ENCODE data around the gene NDST1. TPM values are rescaled to one million over a fixed set of nuclear protein-coding genes. Genes with fewer than 3 reads are reported as not detected.

Gene NDST1
- total RNA-seq, 1 experiment from 2014 or later, result 65.0 TPM

DNA sequence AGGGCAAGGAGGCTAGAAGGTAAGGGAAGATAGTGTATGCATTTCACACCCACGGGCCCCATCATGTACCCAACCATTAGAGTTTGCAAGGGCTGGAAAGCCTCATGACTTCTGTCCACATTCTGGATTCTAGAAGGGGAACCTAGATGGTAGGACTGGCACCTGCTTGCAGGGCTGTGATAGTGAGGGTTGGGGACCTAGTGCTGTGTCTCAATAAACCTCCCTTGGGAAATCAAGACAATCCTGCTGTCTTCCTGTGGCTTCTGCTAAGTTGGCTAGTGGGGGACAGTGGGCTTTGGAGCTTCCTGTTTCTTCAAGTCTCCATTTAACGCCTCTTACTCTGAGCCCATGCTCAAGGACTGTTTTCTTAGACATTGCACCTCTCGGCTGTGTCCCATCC is 88.9 kb downstream of the NDST1 start:
- no peak overlapping the region for H3K4me3 ChIP-seq
- no peaks in the 10 kb centered on the region for H3K9me3 ChIP-seq (replicated peaks)
- no peaks in the 10 kb centered on the region for H3K27me3 ChIP-seq (replicated peaks)
- no peaks in the 10 kb centered on the region for H3K36me3 ChIP-seq
- no peak overlapping the region for H3K27ac ChIP-seq
- DNase-seq (ENCODE audit: low read depth in 1 of 2, low spot score in 2 of 2), result no peak
- peaks cover 21% of the 10 kb centered on the region for H3K4me1 ChIP-seq (replicated peaks)

DNA sequence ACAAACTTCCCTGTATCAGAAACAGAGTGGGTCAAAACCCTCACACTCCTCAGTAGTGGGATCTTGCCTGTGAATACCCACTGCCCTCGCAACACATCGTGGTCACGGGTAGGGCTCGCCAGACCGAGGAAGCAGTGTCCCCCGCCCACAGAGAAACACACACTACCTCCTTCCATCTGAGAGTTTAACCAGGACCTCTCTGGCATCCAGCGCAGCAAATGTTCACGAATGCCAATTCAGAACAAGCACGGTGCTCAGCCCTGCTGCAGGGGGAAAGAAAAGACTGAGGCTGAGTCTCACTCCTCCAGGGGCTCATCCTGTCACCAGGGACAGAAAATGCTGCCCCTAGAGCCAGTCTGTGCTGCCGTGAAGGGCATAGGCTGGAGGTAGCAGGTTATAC is 90.1 kb downstream of the NDST1 start:
- H3K27me3 ChIP-seq (replicated peaks), result no peaks in the 10 kb centered on the region
- peaks cover 31% of the 10 kb centered on the region for H3K4me1 ChIP-seq (replicated peaks)
- no peak overlapping the region for H3K4me3 ChIP-seq
- H3K36me3 ChIP-seq, result no peaks in the 10 kb centered on the region
- no peak for DNase-seq (ENCODE audit: low read depth in 1 of 2, low spot score in 2 of 2)
- no peak overlapping the region for H3K27ac ChIP-seq
- H3K9me3 ChIP-seq (replicated peaks), result no peaks in the 10 kb centered on the region

DNA sequence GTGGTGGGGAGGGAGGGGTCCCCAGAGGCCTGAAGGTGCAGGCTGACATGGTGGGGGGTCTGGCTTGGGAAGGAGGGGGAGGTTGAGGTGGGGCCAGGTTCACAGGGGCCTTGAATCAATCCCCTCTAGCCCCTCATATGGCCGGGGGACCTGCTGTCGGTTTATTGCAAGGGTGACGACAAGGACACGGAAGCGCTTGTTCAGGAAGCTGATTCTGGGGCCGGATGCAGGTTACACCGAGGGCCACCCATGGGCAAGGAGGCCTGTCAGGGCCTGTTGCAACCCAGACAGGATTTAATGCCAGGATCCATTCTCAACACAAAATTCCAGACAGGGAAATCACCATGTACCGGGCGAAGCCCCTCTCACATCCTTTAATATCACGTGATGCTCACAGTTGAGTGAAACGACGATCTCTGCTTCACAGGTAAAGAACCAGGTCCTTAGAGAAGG is 90.9 kb downstream of the NDST1 start:
- DNase-seq (ENCODE audit: low read depth in 1 of 2, low spot score in 2 of 2), result no peak
- no peaks in the 10 kb centered on the region for H3K36me3 ChIP-seq
- H3K27ac ChIP-seq, result no peak overlapping the region
- H3K4me1 ChIP-seq (replicated peaks), result peaks cover 33% of the 10 kb centered on the region
- H3K9me3 ChIP-seq (replicated peaks), result no peaks in the 10 kb centered on the region
- H3K4me3 ChIP-seq, result no peak overlapping the region
- H3K27me3 ChIP-seq (replicated peaks), result no peaks in the 10 kb centered on the region

DNA sequence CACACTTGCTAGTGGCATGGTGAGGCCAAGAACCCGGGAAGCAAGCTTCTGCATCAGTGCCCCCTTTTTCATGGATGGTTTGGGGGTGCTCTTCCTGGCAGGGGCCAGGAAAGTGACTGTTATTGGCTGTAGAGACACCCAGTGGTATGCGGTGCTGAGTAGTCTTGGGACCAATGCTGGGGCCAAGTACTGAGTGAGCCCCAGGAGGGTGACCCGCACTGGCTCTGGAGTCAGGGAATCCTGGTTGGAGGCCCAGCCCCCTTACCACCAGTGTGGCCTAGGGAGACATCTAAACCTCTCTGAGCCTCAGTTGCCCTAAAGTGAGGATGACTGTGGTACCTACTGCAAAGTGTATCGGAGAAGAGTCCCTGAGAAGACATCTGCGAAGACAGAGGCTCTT is 91.3 kb downstream of the NDST1 start:
- Histone ChIP-seq H3K4me3 (no peak overlapping the region), H3K36me3 (no peaks in the 10 kb centered on the region), H3K9me3 (replicated peaks) (no peaks in the 10 kb centered on the region), H3K27ac (no peak overlapping the region), H3K27me3 (replicated peaks) (no peaks in the 10 kb centered on the region), H3K4me1 (replicated peaks) (peaks cover 33% of the 10 kb centered on the region)
- no peak for DNase-seq (ENCODE audit: low read depth in 1 of 2, low spot score in 2 of 2)

DNA sequence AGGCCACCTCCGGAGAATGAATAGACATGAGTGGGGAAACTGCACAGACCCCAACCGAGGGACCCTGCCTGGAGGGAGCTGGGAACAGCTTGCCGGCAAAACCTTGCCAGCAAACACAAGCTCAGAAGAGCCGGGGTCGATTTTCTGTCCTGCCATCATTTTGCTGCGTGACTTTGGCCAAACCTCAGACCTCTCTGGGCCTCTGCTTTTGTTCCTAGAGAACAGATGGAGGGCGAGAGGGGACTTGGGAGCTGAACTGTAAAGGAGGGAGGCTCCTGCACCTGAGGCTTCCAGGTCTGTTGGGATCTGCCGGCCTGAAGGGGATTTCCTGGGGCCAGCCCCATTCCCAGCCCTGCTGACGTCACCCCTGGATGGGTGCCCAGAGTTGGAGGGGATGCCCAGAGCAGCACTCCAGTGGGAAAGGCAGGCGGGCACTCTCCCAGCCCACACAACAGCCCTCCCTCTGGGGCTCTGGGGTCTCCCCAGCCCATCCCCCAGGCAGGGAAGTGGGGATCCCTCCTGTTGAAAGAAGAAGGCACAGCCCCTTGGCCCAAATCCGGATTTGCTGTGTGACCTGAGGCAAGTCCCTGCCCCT is 92.1 kb downstream of the NDST1 start:
- no peaks in the 10 kb centered on the region for H3K27me3 ChIP-seq (replicated peaks)
- H3K27ac ChIP-seq, result peak overlapping the region; percentile 24; the same call in 1 of the 2 replicates
- H3K9me3 ChIP-seq (replicated peaks), result no peaks in the 10 kb centered on the region
- no peak overlapping the region for H3K4me3 ChIP-seq
- no peaks in the 10 kb centered on the region for H3K36me3 ChIP-seq
- H3K4me1 ChIP-seq (replicated peaks), result peaks cover 33% of the 10 kb centered on the region
- peak; percentile 92 to 96 for DNase-seq (ENCODE audit: low read depth in 1 of 2, low spot score in 2 of 2)

DNA sequence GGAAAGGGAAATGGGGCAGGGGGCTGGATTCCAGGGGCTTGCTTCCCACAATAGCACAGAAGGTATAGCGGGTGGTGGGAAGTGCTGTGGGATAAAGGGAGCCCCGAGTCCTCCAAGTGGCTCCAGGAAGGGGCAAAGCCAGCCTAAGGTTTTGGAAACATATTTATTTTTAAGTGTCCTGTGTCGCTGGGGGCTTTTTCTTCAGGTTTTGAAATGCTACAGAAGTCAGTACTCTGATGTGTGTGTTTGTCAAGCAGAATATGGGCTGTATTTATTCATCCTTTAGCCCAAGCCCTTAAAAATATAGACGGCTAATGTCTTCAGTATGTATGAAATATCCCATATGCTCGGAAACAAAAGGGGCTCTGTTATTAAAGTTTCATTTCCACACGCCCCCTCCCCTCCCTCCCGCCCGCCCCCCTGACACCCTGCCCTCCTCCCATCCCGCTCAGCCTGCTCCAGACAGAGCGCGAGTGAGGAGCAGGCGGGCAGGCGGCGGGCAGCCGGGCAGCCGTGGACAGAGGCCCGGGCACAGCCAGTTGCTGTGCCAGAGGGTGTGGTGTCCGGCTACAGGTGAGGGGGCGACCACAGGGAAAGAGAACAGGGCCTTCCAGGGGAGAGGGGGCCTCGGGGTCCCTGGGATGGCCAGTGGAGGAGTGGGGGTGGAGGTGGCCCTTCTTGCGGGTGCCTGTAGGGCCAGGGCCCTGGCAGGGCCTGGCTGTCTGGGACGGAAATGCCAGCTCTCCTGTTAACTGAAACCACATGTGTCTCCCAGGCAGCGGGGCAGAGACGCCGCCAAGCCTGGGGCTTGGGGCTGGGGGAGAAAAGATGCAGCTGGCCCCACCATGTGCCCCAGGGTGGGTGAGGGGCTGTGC is 92.9 kb downstream of the NDST1 start:
- Histone ChIP-seq H3K9me3 (replicated peaks) (no peaks in the 10 kb centered on the region), H3K27me3 (replicated peaks) (no peaks in the 10 kb centered on the region; the same call in 1 of the 2 replicates), H3K4me3 (no peak overlapping the region), H3K4me1 (replicated peaks) (peaks cover 38% of the 10 kb centered on the region), H3K36me3 (no peaks in the 10 kb centered on the region), H3K27ac (peak overlapping the region; percentile 38; the same call in 1 of the 2 replicates)
- DNase-seq (ENCODE audit: low read depth in 1 of 2, low spot score in 2 of 2), result peak in 1 of 2 experiments; percentile 63

DNA sequence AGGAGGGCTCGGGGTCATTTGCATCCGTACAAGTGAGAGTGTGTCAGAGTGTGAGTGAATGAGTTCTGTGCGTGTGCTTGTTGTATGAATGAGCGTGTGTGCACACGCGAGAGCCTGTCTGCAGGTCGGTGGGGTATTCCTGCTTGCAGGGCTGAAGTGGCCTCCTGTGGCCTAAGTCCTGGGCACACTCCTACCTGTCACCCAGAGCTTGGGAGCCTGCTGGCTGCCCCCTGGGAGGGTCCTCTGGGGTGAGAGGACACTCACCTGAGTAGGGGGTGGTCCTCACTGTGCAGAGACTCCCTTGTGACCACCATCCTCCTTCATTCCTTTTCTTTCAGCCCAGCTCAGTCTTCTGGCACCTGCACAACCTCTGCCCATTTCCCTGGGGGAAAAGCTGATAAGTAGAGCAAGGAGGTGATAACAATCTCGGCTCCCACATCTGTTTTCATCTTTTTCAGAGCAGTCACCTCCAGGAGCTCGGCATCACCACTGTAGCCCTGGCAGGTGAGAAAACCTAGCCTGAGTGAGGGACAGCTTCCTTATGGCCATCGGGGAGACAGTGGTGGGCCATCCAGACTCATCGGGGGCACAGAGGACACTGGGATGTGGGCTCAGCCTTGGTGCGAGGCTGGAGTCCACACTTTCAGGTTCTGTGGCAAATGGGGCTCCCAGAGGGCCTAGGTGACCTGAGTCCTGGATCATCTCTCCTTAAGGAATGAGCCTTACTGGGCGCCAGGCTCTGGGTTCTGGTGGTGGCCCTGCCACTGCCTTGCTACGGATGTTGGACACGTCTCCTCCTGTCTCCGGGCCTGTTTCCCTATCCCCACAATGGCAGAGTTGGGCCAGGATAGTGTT is 93.8 kb downstream of the NDST1 start:
- Histone ChIP-seq H3K9me3 (replicated peaks) (no peaks in the 10 kb centered on the region), H3K4me3 (no peak overlapping the region), H3K36me3 (no peaks in the 10 kb centered on the region), H3K27ac (0 out of 2 replicates have a peak overlapping the region, but pooled peaks have one; percentile 38), H3K4me1 (replicated peaks) (peaks cover 38% of the 10 kb centered on the region), H3K27me3 (replicated peaks) (no peaks in the 10 kb centered on the region; the same call in 1 of the 2 replicates)
- DNase-seq (ENCODE audit: low read depth in 1 of 2, low spot score in 2 of 2), result no peak

DNA sequence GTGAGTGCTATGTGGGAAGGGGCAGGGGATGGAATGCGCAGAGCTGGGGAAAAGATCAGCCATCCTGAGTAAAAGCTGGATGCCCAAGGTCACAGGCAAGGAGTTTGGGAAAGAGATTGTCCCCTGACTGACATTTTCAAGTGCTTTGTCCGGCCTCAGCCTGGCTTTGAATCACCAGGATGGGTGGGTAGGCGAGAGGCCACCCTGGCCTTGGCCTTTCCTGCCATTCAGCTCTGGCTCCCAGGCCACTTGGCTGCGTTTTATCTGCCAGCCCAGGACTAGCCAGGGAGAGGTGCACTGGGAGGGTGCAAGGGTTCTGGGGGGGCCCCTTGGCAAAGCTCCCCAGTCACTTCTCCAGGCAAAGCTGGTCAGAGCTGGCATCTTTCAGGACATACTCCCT is 95.1 kb downstream of the NDST1 start:
- no peaks in the 10 kb centered on the region for H3K9me3 ChIP-seq (replicated peaks)
- H3K27ac ChIP-seq, result no peak overlapping the region
- DNase-seq (ENCODE audit: low read depth in 1 of 2, low spot score in 2 of 2), result no peak
- no peaks in the 10 kb centered on the region for H3K36me3 ChIP-seq
- no peaks in the 10 kb centered on the region; the same call in 1 of the 2 replicates for H3K27me3 ChIP-seq (replicated peaks)
- H3K4me3 ChIP-seq, result no peak overlapping the region
- H3K4me1 ChIP-seq (replicated peaks), result peaks cover 38% of the 10 kb centered on the region

DNA sequence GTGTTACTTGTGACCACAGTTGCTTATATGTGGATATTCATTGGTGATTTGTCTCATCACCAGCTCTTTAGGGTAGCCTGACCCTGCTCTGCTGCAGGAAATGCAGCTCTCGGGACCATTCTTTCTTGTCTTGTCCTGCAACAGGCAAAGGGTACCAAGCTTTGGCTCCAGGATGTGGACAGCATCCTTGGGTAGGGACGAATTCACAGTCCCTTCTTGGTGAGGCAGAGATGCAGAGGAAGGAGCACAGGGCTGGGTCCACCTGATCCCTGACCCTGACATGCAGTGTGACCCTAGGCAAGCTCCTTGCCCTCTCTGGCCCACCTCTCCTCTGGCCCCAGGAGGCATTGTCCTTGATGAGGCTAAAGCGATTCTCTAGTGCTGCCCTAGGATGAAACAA is 95.6 kb downstream of the NDST1 start:
- Histone ChIP-seq H3K4me3 (no peak overlapping the region), H3K27me3 (replicated peaks) (no peaks in the 10 kb centered on the region; the same call in 1 of the 2 replicates), H3K9me3 (replicated peaks) (no peaks in the 10 kb centered on the region), H3K36me3 (no peaks in the 10 kb centered on the region), H3K27ac (no peak overlapping the region), H3K4me1 (replicated peaks) (peaks cover 38% of the 10 kb centered on the region)
- DNase-seq (ENCODE audit: low read depth in 1 of 2, low spot score in 2 of 2), result no peak

DNA sequence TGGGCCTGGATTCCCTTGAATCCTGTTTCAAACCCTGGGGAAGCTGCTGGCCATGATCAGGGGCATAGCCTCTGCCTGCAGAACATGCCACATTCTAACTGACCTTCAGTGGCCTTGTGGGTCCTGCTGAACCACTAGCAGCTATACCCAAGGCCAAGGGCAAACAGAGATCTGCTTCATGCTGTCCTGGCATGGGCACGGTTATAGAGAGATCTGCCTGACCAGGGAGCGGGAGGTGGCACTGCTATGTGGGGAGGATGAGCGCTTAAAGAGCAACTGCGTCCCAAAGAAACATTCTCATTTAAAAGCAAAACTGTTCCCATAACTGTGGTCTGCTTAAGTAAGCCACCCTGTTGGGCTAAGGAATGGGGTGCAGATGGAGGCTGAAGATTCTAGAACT is 96.1 kb downstream of the NDST1 start:
- Histone ChIP-seq H3K4me1 (replicated peaks) (peaks cover 38% of the 10 kb centered on the region), H3K9me3 (replicated peaks) (no peaks in the 10 kb centered on the region), H3K36me3 (no peaks in the 10 kb centered on the region), H3K27ac (no peak overlapping the region), H3K4me3 (no peak overlapping the region), H3K27me3 (replicated peaks) (no peaks in the 10 kb centered on the region; the same call in 1 of the 2 replicates)
- no peak for DNase-seq (ENCODE audit: low read depth in 1 of 2, low spot score in 2 of 2)

DNA sequence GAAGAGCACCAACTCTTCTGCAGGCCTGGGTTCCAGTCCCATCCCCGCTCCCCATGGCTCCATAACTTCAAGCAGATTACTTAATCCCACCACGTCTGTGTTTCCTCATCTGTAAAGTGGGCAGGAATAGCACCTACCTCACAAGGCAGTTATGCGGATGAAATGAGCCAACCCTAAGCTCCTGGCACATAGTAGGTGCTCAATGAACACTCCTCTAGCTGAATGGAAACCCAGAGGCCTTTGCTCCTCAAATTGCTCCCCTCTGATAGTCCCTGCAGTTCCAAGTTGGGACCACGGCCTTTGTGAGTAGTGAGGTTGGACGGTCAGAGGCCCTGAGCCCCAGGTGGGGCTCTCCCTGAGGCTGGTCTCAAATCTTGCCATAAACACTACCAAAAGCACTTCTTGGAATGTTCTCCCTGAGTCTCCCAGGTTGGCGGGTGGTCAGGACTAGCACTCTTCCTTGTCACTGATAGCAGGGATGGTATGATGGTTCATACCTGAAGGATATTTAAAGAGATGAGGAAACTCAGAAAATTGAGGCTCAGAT is 97.0 kb downstream of the NDST1 start:
- no peak for DNase-seq (ENCODE audit: low read depth in 1 of 2, low spot score in 2 of 2)
- H3K36me3 ChIP-seq, result no peaks in the 10 kb centered on the region

DNA sequence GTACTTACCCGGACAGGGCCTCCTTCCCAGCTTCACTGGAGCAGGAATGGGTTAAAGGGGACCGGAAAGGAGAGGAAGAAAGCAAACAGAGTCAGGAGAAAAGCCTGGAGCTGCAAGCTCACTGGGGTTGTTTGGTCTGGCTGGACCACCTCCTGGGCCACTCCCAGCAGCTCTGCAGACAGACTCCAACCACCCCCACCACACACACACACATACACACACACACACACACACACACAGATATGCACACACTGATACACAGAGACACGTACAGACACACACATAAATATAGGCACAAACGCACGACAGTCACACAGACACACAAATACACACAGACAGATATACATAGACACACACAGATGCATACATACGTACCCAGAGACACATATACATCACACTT is 97.6 kb downstream of the NDST1 start:
- DNase-seq (ENCODE audit: low read depth in 1 of 2, low spot score in 2 of 2), result no peak
- Histone ChIP-seq H3K27me3 (replicated peaks) (no peaks in the 10 kb centered on the region; the same call in 1 of the 2 replicates), H3K9me3 (replicated peaks) (no peaks in the 10 kb centered on the region), H3K4me3 (no peak overlapping the region), H3K36me3 (no peaks in the 10 kb centered on the region), H3K27ac (no peak overlapping the region), H3K4me1 (replicated peaks) (peaks cover 28% of the 10 kb centered on the region)

More for the DNA sequence above, 97.0 kb downstream of the NDST1 start:
- no peak overlapping the region for H3K4me3 ChIP-seq
- no peak overlapping the region for H3K27ac ChIP-seq
- H3K4me1 ChIP-seq (replicated peaks), result peaks cover 34% of the 10 kb centered on the region
- H3K9me3 ChIP-seq (replicated peaks), result no peaks in the 10 kb centered on the region
- H3K27me3 ChIP-seq (replicated peaks), result no peaks in the 10 kb centered on the region; the same call in 1 of the 2 replicates

DNA sequence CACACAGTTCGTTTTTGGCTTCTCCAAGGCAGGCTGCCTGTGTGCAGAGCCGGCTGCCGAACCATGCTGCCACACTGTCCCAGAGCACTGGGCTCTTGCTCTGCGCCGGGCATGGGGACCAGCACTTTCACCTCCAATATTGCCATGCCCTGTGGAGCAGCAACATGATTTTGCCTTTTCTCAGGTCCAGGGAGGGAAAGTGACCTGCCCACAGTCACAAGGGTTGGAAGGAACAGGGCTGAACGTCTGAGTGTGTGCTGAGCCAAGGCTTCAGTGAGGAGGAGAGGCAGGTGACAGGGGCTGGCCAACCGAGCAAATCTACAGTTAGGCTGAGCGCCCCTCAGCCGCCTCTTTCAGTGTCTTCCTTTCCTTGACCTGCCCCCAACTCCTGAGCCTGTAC is 98.5 kb downstream of the NDST1 start:
- Histone ChIP-seq H3K9me3 (replicated peaks) (no peaks in the 10 kb centered on the region), H3K27ac (no peak overlapping the region), H3K4me3 (no peak overlapping the region), H3K27me3 (replicated peaks) (no peaks in the 10 kb centered on the region; the same call in 1 of the 2 replicates), H3K36me3 (no peaks in the 10 kb centered on the region), H3K4me1 (replicated peaks) (peaks cover 26% of the 10 kb centered on the region)
- no peak for DNase-seq (ENCODE audit: low read depth in 1 of 2, low spot score in 2 of 2)
